GM10847 (cell line): Measurements from ENCODE around the gene LRRC8C.

Experiments
- POLR2A ChIP-seq: IDR thresholded peaks from 2 replicates; pipeline ENCODE4 v1.6.1; 2011; ENCODE audit not compliant: insufficient read length; ENCODE audit errors: extremely low read depth

Gene LRRC8C

DNA sequence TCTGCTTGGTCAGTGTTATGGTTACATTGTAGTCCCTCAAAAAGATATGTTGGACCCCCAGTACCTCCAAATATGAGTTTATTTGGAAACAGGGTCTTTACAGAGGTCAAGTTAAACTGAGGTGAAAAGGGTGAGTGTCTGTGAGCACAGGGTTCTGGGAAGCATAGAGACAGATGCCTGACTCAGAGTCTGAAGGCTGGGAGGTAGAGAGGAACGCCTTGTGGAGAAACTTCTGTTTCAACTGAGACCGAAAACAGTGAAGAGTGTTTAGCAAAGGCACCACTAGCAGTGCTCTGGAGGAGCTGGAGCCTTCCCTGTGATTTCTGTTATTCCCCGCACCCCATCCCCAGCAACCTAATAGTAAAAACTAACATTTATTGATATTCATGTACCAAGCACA lies 122.7 kb downstream of the LRRC8C start:
- no peak for TF ChIP-seq POLR2A

DNA sequence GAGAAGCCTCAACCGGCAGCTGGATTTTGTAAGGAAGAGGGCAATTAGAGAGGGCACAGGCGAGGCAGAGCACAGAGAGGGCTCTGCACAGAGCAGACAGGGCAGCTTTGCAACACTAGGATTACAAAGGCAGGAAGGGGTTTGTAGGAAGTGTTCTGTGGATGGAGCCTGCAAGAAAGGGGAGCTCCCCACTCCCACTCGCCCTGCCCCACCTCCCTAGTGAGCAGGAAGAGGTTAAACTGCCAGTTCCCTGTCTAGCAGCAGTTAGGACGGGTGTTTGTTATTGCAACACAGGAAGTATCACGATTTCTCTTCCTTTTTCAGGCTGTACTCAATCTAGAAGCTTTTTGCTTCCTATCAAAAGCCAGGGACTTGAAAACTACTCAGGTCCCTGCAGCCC lies 124.6 kb downstream of the LRRC8C start:
- TF ChIP-seq POLR2A, result no peak

DNA sequence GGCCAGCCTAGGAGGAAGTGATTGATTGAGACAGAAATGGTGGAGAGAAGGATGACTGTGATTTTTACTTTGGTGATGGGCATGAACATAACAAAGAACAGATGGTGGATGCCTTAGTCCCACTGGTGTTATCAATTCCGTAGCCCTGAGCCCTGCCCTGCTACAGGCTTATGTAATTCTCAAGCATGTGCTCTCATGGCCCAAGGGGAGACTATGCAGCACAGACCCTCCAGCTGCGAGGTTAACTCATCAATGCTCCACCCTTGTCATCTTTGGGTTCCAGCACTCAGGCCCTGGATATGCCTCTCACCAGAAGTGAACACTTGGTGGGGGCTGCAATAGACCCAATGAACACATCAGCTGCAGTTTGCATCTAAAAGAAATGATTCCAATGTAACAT lies 125.2 kb downstream of the LRRC8C start:
- no peak for TF ChIP-seq POLR2A

DNA sequence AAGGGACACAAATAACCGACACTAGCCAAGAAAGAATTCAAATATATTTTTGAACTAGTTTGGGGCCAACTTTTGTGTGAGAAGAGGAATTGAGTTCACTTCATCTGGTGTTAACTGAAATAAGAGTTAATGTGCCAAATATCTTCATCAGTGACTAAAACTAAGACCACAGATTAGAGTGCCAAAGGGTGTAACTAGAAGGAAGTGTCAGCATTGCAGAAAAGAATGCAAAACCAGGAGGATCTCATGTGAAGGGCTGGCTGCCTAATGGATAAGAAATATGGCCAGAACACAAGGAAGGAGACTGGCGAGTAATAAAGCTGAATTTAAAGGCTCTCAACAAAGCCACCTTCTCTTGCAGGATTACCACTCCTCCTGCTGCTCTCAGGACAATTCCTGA lies 126.1 kb downstream of the LRRC8C start:
- TF ChIP-seq POLR2A, result no peak

DNA sequence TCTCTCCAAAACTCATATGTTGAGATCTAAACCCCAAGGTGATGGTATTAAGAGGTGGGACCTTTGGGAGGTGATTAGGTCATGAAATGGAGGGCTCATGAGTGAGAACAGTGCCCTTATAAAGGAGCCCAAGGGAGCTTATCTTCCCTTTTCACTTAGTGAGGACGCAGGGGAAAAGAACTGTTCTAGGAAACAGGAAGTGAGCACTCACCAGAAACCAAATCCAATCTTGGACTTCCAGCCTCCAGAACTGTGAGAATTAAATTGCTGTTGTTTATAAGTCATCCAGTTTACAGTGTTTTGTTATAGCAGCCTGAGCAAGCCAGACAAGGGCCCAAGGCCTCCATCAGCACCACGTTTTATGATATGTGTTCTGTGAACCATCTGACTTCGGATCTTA lies 127.6 kb downstream of the LRRC8C start:
- TF ChIP-seq POLR2A, result no peak

DNA sequence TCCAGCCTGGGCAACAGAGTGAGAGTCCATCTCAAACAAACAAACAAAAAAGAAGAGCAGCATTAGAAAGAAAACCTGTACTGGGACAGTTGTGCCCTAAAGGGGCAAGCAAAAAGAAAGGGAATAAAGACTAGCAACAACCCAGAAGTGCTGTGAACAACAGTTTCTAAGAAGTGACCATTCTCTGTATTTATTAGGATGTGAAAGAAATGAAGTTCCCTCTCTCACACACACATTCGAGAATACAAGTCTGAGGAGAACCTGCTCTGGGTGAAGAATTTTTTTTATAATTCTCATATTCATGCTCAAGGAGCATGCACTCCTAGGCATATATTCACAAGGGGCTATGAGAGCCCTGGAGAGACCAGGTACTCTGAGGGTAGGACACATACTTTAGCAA lies 128.4 kb downstream of the LRRC8C start:
- TF ChIP-seq POLR2A, result no peak

DNA sequence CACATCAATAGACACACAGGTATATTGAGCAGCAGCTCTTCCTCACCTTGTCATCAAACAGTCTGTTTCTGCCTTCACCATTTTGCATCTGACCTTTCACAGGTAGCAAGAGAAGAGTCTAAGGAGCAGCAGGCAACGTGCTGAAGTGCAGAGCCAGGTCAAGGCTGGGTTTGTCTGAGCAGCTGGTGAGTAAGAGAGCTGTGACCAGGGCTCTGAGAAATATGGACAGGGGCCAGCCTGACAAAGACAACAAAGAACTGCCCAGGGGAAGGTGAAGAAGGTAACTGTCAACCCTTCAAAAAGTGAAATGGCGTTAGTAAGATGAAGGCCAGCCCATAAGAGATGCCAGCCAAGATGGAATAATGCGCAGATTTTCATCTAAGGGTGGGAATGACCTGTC lies 129.0 kb downstream of the LRRC8C start:
- TF ChIP-seq POLR2A, result no peak

DNA sequence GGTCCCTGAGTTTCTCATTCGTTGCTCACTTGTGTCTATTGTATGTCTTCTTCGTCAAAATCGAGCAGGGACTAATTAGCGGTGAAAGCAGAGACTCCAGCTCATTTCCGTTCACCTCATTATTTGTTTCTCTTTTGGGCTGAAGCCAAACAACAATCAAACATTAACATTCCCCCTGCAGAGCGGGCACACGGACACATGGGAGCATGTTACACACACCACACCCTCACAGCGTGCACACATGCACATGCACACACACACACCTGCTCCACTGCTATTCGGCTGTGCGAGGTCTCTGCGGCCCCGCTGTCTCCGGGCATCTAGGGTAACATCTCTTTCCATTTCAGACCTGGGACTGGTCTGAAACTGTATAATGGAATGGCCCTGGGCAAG lies 129.5 kb downstream of the LRRC8C start:
- TF ChIP-seq POLR2A, result no peak

DNA sequence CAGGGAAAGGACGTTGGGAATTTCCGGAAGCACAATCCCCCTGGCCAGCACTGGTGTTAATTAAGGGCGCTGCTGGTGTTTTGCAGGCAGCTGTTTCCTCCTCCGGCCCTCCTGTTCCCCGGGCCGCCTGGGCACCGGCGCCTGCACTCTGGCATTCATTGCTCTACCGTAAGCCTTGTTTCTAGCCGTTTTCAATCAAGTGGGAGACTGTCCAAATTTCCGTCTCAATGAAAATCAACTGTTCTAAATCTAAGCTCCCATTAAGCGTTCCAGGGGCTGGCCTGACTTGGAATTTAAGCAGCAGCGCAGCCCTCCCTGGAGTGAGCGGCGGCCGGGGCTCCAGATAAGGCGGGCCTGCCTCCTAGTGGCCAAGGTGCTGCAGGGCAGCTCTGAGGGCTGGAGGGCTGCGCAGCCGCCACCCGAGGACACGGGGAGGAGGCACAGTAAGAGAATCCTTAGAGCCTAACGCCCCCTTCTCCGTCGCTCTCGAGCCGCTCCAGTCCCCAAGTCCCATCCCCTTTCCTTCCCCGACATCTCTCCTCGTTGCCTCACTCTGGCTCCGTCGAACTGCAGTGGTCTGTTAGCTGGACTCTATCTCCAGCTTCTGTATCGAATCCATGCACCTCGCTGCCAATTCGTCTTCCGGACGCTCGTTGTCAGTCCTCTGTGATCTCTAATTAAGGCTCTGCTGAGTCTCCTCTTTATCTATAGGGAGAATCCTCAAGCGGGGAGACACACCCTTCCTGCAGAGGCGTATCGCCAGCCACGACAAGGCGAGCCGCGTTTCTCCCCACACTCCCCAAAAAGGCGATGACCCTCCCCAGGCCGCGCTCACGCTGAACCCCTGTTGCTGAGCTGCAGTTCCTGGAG lies 130.1 kb downstream of the LRRC8C start:
- TF ChIP-seq POLR2A, result no peak

DNA sequence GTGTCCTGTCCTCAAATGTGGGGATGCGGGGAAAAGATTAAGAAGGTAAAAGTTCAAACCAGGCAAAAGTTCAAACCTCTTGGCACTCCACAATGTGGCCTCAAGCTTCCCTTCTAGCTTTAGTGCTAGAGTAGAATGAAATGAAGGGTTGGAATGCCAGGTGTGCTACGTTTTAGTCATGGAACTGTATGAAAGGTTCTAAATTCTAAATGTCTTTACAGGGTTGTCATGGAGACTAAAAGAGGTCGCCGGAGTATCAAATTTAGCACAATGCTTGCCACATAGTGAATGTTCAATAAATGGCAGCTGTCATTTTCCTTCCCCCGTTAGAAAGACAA lies 130.7 kb downstream of the LRRC8C start:
- TF ChIP-seq POLR2A, result no peak

DNA sequence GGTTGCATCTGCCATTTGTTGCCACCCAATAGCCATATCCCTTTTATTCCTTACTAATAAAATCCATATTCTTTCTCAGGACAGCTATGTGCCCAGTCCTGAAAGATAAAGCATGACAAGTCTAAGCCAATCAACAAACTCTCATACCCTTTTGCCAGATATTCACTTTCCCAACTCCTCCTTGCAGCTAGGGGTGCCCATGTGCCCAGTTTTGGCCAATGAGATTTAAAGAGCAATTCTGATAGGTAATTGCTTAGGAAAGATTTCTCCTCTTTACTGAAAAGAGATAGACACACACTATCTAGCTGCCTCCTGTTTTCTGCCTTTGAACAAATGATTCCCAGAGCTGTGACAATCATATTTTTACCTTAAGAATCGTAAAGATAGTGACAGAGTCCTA lies 132.9 kb downstream of the LRRC8C start:
- no peak for TF ChIP-seq POLR2A

DNA sequence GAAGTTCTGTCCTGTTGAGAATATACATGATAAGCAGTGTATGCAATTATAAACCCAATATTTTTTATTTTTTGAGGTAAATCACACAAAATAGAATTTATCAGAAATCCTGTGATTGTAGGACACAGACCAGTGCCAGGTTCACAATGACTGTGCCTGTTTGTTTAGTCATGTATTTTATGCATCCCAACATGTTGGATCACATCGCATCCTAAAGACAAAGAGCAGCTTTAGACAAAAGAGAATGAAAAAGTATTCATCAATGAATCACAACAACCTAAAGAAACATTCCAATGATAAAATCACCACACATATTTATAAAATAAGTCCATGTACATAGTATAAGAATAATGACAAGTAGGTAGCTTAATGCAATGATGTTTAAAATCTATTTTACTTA lies 134.7 kb downstream of the LRRC8C start:
- no peak for TF ChIP-seq POLR2A
